Spinal cord (tissue), 10 donors: ENCODE results near the gene METTL17. TPM values are rescaled to one million over a fixed set of nuclear protein-coding genes. Genes with fewer than 3 reads are reported as not detected.
"Not testable (repeated sequence)": the region's sequence is repeated elsewhere in the genome, so short reads cannot be mapped to it uniquely, and the experiment has no call there.

Experiments
- DNase-seq, 6 donors: peaks; one replicate each; pipeline versions ENCODE4 v3.0.0 to v3.0.0-alpha.2; 2013 to 2015; ENCODE audit warnings: low spot score in 6 of 6, low read depth in 4 of 6
- H3K27ac ChIP-seq: one replicate; pipeline ENCODE4 v1.5.1; 2013; ENCODE audit warnings: low read depth, low read length, control low read depth
- H3K27me3 ChIP-seq: one replicate; pipeline ENCODE4 v1.6.1; 2013; ENCODE audit warnings: low read length; ENCODE audit not compliant: control insufficient read depth, insufficient read depth
- H3K36me3 ChIP-seq: one replicate; pipeline ENCODE4 v1.6.1; 2013; ENCODE audit warnings: low read length; ENCODE audit not compliant: control insufficient read depth, insufficient read depth
- H3K4me1 ChIP-seq: one replicate; pipeline ENCODE4 v1.6.1; 2013; ENCODE audit warnings: low read length; ENCODE audit not compliant: control insufficient read depth, insufficient read depth
- H3K4me3 ChIP-seq: one replicate; pipeline ENCODE4 v1.5.1; 2013; ENCODE audit warnings: low read depth, low read length, control low read depth
- H3K9me3 ChIP-seq: one replicate; pipeline ENCODE4 v1.6.1; 2013; ENCODE audit warnings: low read length; ENCODE audit not compliant: control insufficient read depth, insufficient read depth
- WGBS: methylation state at CpG from one replicate; pipeline ENCODE4 v1.1.5; 2013; ENCODE audit warnings: missing lambda C conversion rate; ENCODE audit not compliant: insufficient coverage; 5-methylcytosine and 5-hydroxymethylcytosine counted together
- polyA plus RNA-seq, 2 donors: library from polyadenylated mRNA; unstranded; fragments of 120-200 nt; gene quantifications; one replicate each; pipeline ENCODE4 v1.2.1, GENCODE V29; 2013; ENCODE audit not compliant: insufficient read length in 2 of 2
- total RNA-seq, 2 donors: library from RNA; depleted of rRNA in 1 of 2; stranded (reverse); fragments of 120-200 nt in 1 of 2; fragments of >200 nt in 1 of 2; gene quantifications; one replicate each; pipeline versions ENCODE4 v1.2.3 to v1.2.4, GENCODE V29; 2013 to 2014
- donor health status: healthy.

METTL17 gene
- total and polyA plus RNA-seq, 4 donors = 31.1 to 79.2 (median 60.9) TPM

DNA sequence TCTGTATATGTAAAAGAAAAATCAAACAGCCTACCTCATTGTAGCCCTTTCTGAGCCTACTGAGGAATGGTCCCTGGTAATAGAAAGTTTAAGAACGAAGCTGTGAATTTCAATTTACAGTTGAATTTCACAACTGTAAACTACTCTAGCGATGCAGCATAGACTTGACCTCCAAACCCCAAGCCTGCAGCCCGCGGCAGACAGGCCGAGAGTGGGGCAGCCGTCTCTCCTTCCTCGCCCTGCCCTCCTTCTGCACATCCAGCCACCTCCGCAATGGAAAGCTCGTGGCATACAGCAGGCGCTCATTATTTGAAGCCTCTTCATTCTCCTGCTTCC is 19.2 kb upstream of the METTL17 start:
- Histone ChIP-seq H3K27ac (peak overlapping the region; percentile 61), H3K9me3 (no peaks in the 10 kb centered on the region), H3K27me3 (no peaks in the 10 kb centered on the region), H3K4me1 (peaks cover 12% of the 10 kb centered on the region), H3K4me3 (peak overlapping the region; percentile 62), H3K36me3 (no peaks in the 10 kb centered on the region)
- no peak for DNase-seq
- whole genome bisulfite sequencing = 27% methylated on average over 9 of the region's 10 CpGs

DNA sequence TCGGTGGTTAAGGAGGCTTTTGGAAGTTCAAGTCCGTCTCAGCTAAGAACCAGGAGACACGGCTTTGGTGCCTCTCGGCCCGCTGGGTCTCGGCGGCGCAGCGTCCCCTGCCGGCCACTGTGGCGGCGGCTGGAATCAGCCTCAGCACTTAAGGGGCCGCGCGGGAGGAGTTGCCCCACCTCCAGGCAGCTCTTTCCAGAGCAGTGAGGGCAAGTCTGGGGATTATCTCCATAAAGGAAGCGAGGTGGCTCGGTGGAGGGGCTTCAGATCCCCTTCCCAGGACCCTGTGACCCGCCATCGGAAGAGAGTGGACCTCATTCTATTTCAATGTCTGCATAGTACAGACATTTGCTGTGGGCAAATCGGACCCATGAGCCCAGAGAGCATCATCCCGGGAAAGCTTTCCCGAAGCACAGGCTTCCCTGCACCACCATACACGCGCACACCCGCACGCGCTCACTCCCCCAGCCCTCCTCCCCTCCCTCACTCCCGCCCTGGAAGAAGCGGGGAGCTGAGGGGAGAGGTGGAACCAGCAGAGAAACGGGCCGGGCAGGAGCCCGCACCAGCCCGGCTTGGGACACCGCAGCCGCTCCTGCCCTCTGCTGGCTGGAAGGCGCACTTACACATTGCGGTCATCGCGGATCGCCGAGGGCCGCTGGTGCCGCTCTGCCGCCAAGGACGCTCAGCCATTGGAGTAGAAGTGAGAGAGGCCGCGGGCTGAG is 18.6 kb upstream of the METTL17 start:
- no peaks in the 10 kb centered on the region for H3K9me3 ChIP-seq
- DNase-seq = peak in 5 of 6 donors; percentile 57 to 93 (median 75)
- peaks cover 12% of the 10 kb centered on the region for H3K4me1 ChIP-seq
- WGBS = under 1% methylated on average over 36 of the region's 47 CpGs
- H3K27me3 ChIP-seq = no peaks in the 10 kb centered on the region
- H3K27ac ChIP-seq = peak overlapping the region; percentile 61
- H3K36me3 ChIP-seq = no peaks in the 10 kb centered on the region
- H3K4me3 ChIP-seq = peak overlapping the region; percentile 62

DNA sequence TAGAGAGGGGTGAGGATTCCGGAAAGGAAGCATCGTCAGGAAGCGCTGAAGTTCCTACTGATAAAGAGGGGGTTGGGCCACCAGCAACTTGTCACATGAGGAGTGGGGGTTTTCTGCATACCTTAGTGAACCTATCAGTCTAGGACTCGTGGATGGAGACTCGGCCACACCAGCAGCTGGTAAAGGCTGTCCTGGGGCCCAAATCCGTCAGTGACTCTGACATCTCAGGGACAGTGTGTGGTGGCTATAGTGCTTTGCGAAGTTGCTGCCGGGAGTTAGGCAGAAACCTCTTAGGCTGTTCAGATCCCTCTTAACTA is 18.1 kb upstream of the METTL17 start:
- Histone ChIP-seq H3K27me3 (no peaks in the 10 kb centered on the region), H3K4me1 (peaks cover 12% of the 10 kb centered on the region), H3K4me3 (peak overlapping the region; percentile 62), H3K27ac (no peak overlapping the region), H3K36me3 (no peaks in the 10 kb centered on the region), H3K9me3 (no peaks in the 10 kb centered on the region)
- WGBS = 9% methylated on average over 8 of the region's 8 CpGs
- no peak for DNase-seq

DNA sequence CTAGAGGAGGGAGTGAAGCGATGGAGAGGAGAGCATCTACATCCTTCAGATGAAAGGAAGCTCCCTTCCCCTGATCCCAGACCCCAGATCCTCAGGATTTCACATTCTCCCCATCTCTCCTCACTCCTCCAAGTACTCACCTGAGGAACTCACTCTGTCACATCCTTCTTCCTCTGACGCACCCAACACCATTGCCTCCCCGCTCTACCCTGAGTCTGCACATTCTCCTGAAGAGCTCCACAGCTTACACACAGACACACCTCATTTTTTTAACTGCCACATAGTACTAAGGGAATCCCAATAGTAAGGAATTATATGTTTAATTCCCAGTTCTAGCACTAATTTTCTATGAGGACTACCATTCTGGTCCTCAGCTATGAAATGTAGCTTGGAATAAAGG is 16.3 kb upstream of the METTL17 start:
- Histone ChIP-seq H3K9me3 (no peaks in the 10 kb centered on the region), H3K27me3 (no peaks in the 10 kb centered on the region), H3K4me1 (peaks cover 12% of the 10 kb centered on the region), H3K4me3 (no peak overlapping the region), H3K27ac (no peak overlapping the region), H3K36me3 (no peaks in the 10 kb centered on the region)
- DNase-seq = no peak
- WGBS = 94% methylated on average over 2 of the region's 3 CpGs

DNA sequence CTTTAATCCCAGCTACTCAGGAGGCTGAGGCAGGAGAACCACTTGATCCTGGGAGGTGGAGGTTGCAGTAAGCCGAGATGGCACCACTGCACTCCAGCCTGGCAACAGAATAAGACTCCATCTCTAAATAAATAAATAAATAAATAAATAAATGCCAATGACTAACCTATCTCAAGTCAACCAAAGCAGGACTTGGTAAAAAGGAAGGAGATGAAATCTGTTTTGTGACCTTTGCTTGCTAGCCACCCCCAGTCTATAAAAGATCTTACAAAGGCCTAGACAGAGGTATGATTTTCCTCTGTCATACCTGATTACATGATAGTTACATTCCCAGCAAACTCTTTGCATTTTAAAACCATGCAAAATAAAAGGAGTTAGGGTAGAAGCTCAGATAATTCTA is 13.5 kb upstream of the METTL17 start:
- Histone ChIP-seq H3K9me3 (no peaks in the 10 kb centered on the region), H3K4me1 (peaks cover 5% of the 10 kb centered on the region), H3K4me3 (no peak overlapping the region), H3K36me3 (no peaks in the 10 kb centered on the region), H3K27me3 (no peaks in the 10 kb centered on the region), H3K27ac (no peak overlapping the region)
- DNase-seq = no peak
- no CpG with 5 or more reads among the region's 1 CpG for WGBS

DNA sequence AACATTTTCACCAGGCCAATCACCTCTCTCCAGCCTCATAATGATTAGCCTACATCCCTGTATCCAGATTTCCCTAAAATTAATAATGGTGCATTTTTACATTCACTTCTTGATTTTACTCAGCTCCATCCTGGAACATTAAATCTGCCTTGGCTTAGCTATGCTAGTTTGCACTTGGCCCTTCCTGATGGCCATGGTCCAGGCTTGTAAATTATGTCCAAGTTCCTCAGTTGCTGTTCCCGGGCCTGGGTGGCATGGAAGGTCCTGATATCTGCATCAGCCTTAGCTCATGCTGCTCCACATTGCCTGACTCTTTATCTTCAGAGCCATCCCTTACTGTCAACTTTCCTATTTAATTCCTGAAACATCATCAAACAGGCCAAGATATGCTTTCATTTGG is 11.1 kb upstream of the METTL17 start:
- no peaks in the 10 kb centered on the region for H3K27me3 ChIP-seq
- no peaks in the 10 kb centered on the region for H3K9me3 ChIP-seq
- H3K4me1 ChIP-seq = no peaks in the 10 kb centered on the region
- no peak for DNase-seq
- no peaks in the 10 kb centered on the region for H3K36me3 ChIP-seq
- no peak overlapping the region for H3K4me3 ChIP-seq
- H3K27ac ChIP-seq = no peak overlapping the region
- WGBS = 63% methylated on average over 1 of the region's 1 CpG

DNA sequence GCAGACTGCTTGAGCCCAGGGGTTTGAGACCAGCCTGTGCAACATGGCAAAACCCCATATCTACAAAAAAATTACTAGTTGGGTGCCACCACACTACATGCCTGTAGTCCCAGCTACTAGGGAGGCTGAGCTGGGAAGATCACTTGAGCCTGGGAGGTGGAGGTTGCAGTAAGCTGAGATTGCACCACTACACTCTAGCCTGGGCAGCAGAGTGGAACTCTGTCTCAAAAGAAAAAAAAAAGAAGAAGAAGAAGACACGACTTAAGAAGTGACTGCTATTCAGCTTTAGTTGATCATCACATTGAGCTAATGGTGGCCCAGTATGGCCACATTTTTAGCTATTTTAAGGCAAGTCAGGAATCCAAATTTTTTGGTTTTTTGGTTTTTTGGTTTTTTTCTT is 8.9 kb upstream of the METTL17 start:
- Histone ChIP-seq H3K9me3 (no peaks in the 10 kb centered on the region), H3K27me3 (no peaks in the 10 kb centered on the region), H3K4me1 (no peaks in the 10 kb centered on the region), H3K4me3 (no peak overlapping the region), H3K36me3 (no peaks in the 10 kb centered on the region), H3K27ac (no peak overlapping the region)
- WGBS = 89% methylated on average over 1 of the region's 1 CpG
- no peak for DNase-seq

DNA sequence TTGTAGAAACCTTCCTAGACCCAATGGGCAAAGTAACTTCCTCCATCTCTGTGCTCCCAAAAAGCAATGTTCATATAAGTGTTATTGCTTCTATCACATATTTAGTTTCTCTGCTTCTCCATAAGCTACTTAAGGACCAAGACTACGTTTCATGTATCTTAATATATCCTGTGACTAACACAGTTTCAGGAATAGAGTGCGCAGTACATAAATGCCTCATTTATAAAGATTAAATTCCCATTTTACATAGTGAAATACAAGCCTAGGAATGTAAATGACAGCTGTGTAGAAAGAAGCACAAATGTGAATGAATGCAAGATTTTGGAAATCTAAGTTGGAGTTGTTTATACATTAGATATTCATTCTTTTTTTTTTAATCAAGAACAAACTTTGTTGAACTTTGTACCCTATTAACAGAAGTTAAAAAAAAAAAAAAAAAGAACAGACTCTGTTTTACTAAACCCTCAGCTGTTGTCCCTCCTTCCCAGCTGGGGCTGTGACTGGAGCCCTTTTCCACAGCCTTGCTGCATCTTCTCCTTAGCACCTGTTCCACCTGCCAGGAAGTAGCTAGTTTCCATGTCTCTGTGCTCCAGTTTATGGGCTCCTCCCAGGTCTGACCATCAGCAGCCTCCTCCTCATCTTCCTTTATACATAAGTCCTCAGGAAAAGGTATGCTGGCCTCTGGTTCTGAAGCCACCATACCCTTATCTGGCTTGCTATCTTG is 7.0 kb upstream of the METTL17 start:
- DNase-seq = no peak
- Histone ChIP-seq H3K36me3 (no peaks in the 10 kb centered on the region), H3K9me3 (no peaks in the 10 kb centered on the region), H3K4me3 (no peak overlapping the region), H3K27me3 (no peaks in the 10 kb centered on the region), H3K27ac (no peak overlapping the region), H3K4me1 (no peaks in the 10 kb centered on the region)
- WGBS = no CpG with 5 or more reads among the region's 2 CpGs

DNA sequence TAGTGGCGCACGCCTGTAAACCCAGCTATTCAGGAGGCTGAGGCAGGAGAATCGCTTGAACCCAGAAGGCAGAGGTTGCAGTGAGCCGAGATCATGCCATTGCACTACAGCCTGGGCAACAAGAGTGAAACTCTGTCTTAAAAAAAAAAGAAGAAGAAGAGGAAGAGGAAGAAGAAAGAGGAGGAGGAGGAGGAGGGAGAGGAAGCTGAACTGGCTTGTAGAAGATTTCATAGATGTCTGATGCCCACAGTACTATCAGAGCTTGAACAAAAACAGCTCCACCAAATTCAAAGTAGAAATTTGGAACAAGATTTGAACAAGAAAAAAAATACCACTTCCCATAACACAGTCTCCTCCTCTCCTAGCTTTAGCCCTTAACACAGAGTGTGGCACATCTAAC is 4.1 kb upstream of the METTL17 start:
- H3K27me3 ChIP-seq, H3K27ac ChIP-seq, H3K4me3 ChIP-seq, DNase-seq, H3K9me3 ChIP-seq, H3K36me3 ChIP-seq, H3K4me1 ChIP-seq: not testable (repeated sequence)
- 85% methylated on average over 2 of the region's 4 CpGs for WGBS

DNA sequence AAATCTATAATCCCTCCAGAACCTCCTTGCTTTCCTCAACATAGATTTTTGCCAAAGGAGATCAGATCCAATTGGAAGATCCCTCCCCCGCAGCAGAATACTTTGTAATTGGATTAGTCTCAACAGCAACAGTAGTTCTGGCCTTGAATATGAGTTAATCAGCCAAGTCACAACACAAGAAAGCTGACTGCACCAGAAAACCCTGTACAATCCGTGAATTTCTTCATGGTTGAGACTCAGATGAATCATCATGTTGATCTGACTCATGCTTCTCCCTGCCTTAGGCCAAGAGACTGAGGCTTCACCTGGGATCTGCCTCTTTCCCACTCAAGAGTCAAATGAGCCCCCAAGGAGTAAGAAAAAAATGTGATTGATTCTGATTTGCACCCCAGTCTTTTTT is 3.0 kb upstream of the METTL17 start:
- peaks cover 3% of the 10 kb centered on the region for H3K36me3 ChIP-seq
- WGBS = 25% methylated on average over 1 of the region's 2 CpGs
- peak in 2 of 6 donors; percentile 1 to 50 for DNase-seq

More for the DNA sequence above, 3.0 kb upstream of the METTL17 start:
- Histone ChIP-seq H3K27me3 (no peaks in the 10 kb centered on the region), H3K4me3 (no peak overlapping the region), H3K4me1 (peaks cover 9% of the 10 kb centered on the region), H3K27ac (no peak overlapping the region), H3K9me3 (no peaks in the 10 kb centered on the region)
